GM21360 (cell line): ENCODE data around the gene PCDH19.

Experiments used
- ATAC-seq: cut with Tn5 transposase; IDR thresholded peaks from one replicate; pipeline ENCODE4 v1.9.1; 2021; ENCODE audit warnings: mild to moderate bottlenecking, moderate library complexity; ENCODE audit not compliant: unreplicated experiment

Gene PCDH19

GRCh38 chrX:100299559-100299958 lies 110.5 kb downstream of the PCDH19 start:
- ATAC-seq = no peak

GRCh38 chrX:100297728-100298127 lies 112.3 kb downstream of the PCDH19 start:
- no peak for ATAC-seq

GRCh38 chrX:100296183-100296753 lies 113.8 kb downstream of the PCDH19 start:
- ATAC-seq = no peak

- ATAC-seq = no peak
Observed at GRCh38 chrX:100294965-100295364, 115.1 kb downstream of the PCDH19 start.

DNA sequence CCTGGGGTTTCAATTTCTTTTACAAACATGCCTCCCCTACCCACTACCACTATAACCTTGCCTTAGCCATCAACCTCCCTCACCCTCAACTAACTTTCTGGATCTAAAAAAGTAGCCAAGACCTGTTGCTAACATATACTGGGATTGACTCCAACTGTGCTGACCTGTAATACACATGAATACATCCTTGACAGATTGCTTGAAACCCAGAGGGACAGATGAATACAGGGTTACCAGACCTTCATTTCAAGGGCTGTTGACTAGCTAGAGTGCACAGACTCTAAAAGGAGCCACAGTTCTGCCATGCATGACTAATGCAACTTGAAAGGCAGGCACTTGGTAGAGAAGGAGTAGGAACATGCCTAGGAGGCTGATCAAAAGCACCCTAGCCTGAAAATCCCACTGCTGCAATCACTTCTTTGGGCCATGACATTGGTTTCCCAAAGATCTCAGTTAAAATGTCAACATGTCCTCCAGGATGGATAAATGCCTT lies 121.0 kb downstream of the PCDH19 start:
- no peak for ATAC-seq

DNA sequence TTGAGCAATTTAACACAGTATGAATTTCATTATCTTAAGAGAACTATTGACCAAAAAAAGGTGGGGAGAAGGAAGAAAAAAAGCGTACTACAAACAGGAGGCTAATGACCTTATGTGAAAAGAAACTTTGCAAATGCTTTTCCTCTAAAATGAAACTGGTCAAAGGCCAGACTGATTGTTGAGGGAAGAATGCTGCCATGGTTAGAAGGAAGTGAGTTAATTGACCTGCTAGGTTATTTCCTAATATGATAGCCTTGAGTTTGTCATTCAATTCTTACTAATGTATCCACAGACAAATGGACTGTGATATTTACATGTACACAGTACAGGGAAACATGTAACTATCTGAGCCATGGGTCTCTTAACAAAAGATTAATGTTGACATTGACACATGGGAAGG lies 132.8 kb downstream of the PCDH19 start:
- no peak for ATAC-seq

- ATAC-seq = no peak
Observed at GRCh38 chrX:100274916-100275315, 135.2 kb downstream of the PCDH19 start.

DNA sequence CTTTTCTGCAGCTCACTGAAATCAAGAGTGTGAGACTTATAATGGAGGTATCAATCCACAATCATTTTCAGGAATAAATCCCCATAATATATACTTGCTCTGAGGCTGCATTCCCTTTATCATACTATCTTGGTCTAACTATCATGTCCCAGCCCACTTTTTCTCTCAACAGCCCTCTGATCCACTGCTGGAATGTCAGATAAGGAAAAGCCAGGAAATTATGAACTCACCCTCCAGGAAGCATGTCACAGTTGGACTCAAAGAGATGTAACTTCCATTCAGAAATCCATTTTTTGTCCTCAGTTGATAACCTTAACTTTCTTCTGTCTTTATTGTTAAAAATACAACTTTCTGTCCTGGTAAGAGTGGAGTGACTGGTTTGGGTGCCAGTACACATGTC lies 144.9 kb downstream of the PCDH19 start:
- ATAC-seq = no peak

GRCh38 chrX:100264200-100264599 lies 145.9 kb downstream of the PCDH19 start:
- ATAC-seq = peak; percentile 92

- peak; percentile 12 for ATAC-seq
Observed at GRCh38 chrX:100263650-100264049, 146.4 kb downstream of the PCDH19 start.

- ATAC-seq = no peak
Observed at GRCh38 chrX:100248885-100249493, 161.1 kb downstream of the PCDH19 start.

GRCh38 chrX:100247826-100248225 lies 162.2 kb downstream of the PCDH19 start:
- ATAC-seq = no peak

GRCh38 chrX:100244681-100245080 lies 165.4 kb downstream of the PCDH19 start:
- ATAC-seq = no peak
